NCI-H2196 treated with DMSO at 0.1 percent for 48 hours (cell line): Measurements from ENCODE around the gene CHAF1A.

Experiments used
- DNase-seq: peaks from one replicate; lab custom pipeline; 2025; ENCODE audit not compliant: unreplicated experiment; lab: John Stamatoyannopoulos, UW

Gene CHAF1A, protein sequence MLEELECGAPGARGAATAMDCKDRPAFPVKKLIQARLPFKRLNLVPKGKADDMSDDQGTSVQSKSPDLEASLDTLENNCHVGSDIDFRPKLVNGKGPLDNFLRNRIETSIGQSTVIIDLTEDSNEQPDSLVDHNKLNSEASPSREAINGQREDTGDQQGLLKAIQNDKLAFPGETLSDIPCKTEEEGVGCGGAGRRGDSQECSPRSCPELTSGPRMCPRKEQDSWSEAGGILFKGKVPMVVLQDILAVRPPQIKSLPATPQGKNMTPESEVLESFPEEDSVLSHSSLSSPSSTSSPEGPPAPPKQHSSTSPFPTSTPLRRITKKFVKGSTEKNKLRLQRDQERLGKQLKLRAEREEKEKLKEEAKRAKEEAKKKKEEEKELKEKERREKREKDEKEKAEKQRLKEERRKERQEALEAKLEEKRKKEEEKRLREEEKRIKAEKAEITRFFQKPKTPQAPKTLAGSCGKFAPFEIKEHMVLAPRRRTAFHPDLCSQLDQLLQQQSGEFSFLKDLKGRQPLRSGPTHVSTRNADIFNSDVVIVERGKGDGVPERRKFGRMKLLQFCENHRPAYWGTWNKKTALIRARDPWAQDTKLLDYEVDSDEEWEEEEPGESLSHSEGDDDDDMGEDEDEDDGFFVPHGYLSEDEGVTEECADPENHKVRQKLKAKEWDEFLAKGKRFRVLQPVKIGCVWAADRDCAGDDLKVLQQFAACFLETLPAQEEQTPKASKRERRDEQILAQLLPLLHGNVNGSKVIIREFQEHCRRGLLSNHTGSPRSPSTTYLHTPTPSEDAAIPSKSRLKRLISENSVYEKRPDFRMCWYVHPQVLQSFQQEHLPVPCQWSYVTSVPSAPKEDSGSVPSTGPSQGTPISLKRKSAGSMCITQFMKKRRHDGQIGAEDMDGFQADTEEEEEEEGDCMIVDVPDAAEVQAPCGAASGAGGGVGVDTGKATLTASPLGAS

DNA sequence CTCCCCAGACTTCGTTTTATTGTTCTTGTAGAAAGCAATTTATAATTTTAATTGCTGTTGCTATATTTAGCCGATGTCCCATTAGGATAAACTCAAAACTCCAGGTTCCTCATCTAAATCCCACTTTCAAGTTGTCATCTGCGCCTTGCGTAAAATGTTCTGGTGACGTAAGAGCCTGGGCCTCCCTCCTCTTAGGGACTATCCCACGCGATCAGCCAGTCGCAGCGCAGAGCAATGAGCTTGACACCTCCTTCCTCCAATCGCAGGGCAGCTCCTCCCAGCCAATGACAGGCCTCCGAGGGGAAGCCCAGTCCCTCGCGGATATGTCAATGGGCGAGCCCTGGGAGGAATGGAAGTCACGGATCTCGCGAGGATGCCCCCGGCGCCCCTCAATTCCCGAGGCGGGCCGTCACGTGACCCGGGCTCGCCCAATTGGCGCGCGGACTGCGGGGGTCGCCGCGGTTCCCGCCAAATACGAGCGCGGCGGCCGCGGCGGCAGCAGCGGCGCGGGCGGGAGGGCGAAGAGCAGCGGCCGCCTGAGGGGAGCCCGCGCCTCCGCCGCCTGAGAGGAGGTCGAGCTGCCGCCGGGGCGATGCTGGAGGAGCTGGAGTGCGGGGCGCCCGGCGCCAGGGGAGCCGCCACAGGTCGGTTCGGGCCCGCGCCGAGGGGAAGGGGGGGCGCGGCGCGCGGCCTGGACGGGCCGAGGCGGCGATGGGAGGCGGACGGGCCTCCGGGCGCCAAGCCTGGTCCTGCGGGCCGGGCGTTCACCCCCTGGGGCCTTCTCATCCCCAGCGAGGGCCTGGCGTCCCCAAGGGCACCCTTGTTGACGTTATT is at the start of gene CHAF1A:
TSS of gene CHAF1A (plus strand) at position 470 of the 834 bp plus-strand sequence. CDS start at position 593, 123 bp downstream.
- peak; percentile 98 for DNase-seq

DNA sequence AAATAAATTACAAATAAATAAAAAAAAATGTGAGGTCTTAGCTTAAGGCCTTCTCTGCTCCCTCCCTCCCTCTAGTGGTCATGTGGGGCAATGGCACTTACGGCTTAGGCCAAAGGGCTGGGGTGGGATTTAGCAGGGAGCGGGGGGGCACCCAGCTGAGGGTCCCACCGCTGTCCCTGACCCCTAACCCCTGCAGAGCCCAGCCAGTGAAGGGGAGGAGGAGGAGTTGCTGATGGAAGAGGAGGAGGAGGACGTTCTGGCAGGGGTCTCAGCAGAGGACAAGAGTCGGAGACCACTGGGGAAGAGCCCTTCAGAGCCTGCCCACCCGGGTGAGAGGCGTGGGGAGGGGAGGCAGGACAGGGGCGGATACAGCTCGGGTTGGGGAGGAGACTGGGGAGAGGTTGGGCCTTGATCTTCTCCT is 49.7 kb upstream of the CHAF1A start:
- DNase-seq: peak; percentile 19

DNA sequence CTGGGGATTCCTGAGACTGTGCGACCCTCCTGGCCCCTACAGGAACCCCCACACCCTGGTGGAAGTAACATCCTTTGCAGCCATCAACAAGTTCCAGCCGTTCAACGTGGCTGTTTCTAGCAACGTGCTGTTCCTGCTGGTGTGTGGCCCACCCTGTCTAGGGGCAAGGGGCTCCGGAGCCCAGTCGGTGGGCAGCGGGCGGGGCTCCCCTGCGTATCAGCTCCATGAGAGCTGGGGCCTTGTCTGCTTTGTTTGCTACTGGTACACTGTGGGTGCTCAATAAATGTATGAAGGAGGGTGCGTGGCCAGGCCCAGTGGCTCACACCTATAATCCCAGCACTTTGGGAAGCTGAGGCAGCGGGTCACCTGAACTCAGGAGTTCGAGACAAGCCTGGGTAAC is 48.2 kb upstream of the CHAF1A start:
- no peak for DNase-seq

DNA sequence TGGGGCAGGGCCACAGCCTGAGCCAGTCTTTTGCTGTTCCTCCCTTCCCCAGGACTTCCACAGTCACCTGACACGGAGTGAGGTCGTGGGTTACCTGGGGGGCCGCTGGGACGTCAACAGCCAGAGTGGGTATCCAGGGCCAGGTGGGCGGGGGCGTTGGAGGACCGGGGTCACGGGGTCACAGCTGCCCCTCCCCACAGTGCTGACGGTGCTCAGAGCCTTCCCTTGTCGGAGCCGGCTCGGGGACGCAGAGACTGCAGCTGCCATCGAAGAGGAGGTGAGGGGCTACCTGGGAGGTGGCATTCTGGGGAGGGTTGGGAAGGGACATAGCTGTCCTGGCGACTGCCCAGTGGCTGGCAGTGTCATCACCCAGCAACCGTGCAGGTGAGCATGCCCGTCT is 47.5 kb upstream of the CHAF1A start:
- DNase-seq: no peak

DNA sequence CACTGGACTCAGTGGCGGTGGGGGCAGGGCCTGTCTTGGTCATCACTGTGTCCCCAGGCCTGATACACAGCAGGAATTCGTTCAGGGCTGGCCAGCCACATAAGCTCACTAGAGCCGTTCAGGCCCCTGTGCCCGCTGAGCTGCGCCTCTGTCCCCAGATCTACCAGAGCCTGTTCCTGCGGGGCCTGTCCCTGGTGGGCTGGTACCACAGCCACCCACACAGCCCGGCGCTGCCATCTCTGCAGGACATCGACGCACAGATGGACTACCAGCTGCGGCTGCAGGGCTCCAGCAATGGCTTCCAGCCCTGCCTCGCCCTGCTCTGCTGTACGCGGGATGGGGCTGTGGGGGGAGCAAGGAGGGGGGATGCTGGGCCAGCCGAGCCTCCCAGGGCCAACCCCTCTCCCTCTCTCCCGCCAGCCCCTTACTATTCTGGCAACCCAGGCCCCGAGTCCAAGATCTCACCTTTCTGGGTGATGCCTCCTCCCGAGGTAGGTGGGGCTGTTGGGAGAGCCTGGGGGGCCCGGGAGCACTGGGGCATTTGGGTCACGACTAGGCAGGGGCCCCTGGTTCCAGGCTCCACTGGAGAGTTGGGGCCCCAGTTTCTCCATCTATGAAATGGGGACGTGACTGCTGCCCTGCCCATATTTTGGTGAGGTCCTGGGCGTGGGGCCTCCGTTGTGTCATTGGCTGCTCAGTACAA is 45.2 kb upstream of the CHAF1A start:
- DNase-seq: no peak

DNA sequence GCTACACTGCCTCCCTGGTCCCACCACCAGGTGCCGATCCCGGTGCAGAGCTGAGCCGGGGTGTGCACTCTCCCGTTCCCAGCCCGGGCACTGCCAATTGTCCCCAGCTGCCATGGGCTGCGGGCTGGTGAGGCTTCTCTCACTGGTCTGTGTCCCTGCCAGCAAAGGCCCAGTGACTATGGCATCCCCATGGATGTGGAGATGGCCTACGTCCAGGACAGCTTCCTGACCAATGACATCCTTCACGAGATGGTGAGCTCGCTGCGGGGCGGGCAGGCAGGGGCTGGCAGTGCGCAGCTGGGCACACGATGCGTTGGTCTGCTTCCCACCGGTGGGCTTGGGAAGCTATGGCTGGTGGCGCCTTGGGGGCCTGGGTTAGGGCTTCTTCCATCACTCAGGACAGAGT is 44.5 kb upstream of the CHAF1A start:
- no peak for DNase-seq

DNA sequence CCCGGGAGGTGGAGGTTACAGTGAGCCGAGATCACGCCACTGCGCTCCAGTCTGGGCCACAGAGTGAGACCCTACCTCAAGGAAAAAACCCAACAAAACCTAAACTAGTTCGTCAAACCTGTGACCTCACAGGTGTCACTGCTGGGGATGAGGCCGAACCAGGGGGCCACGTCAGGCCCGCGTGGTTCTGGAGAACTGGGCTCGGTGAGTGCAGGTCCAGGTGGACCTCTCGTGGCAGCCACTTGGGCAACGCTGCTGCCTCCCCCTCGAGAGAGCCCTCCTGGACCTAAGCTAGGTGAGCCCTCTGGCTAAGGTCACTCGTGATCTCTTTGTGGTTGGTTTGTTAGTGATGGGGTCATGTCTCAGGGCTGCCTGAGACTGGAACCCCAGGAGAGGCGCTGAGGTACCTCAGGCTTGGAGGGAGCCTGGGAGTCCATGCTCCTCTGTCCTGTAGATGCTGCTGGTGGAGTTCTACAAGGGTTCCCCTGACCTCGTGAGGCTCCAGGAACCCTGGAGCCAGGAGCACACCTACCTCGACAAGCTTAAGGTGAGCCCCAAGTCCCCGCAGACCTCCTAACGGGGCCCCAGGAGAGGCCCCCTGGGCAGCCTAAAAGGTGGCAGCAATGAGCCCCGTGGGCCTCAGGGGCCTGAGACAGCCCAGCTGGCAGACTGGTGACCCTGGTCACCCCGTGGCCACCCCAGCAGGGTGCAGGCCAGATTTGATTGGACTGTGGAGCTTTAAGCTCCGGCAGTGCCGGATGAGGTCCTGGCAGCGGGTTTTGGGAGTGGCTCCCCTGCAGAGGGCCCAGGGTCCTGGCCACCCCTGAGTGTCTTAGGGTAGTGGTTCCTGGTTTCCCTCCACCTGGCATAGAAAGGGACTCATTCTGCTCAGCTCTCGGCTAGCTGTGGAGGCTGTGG is 43.5 kb upstream of the CHAF1A start:
- no peak for DNase-seq

DNA sequence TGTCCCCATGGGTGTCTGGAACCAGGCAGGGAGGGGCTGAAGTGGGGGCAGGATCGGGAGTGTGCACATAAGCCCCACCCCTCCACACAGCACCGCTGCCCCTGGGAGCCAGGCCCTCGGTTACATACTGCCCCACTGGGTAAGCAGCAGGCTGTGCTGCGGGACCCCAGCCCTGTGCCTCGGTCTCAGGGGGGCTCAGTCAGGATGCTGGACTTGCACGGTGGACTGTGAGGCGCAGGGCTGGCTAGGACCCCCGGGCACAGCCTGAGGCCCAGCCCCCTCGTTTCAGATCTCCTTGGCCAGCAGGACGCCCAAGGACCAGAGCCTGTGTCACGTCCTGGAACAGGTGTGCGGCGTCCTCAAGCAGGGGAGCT is 42.8 kb upstream of the CHAF1A start:
- DNase-seq: no peak

DNA sequence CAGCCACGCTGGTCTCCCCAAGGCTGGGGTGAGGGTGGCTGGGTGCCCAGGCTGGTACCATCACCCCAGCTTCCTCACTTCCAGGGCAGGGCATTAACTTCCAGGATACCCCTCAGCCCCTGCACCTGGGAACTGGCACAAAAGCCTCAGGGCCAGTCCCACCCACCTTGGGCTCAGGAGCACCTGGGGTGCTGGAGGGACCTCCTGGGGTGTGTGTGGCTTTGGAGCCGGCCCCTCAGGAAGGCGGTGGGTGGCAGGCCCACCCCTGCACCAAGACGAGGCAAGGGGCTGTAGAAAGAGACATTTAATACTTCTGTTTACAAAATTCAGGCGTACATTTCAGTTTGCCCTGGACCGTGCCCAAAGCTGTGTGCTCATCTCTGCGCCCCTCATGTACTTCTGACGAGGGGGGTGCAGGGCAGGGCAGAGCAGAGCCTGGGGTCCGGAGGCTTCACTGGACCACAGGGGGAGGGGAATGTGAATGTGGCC is 42.3 kb upstream of the CHAF1A start:
- no peak for DNase-seq

DNA sequence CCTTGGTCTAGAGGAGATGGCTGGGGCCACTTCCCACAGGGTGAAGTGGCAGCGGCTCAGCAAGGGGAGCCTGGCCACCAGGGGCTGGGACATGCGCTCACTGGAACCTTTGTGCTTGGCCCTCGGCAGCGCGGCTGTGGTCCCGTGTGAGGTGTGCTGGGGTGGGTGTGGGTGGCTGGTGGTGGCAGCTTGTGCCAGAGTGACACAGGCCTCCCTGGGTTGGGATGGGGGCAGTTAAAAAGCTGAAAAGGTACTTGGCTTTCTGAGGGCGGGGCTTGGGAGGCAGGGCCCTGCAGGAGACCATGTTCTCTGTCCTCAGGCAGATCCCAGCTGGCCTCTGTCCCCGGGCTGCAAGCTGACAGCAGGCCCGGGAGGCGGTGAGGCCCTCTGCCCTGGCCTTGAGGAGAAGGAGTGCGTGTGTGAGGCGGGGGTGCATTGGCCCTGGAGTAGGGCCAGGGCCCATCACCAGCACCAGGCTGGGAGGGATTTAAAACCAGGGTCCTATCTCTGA is 41.7 kb upstream of the CHAF1A start:
- no peak for DNase-seq

DNA sequence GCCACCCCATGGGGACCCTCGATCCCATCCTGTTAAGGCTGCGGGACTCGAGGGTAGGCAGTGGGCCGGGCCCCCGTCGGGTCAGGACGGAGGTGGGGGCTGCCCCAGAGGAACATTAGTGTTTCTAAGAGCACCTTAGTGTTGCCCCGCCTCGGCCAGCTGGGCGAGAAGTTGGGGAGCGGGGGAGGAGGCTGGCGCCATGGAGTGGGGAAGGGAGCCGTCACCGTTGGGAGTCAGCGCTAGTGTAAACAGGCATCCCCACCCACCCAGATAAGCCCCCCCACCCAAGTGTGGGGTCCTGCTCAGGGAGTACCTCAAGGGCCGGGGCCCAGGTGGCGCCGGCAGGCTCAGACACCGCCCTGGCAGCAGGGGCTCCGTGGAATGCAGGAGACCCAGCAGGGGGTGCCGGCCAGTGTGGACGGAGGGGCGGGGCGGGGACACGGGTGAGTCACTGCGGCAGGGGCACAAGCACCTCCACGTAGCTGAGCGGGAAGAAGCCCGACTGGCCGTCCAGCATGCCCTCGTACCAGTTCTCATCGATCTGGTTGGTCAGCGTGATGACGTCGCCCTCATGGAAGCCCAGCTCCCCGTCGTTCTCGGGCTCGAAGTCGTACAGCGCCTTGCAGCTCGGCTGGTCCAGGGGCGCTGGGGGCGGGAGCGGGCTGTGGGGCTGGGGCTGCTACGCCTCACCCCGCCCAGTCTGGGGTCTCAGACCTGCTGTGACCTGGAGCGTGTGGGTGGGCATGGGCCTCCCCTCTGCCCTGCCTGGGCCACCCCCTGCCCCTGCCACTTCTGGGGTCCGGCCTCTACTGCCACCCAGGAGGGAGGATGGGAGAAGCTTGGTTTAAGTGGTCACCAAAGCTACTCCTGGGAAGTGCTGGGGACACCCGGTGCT is 41.0 kb upstream of the CHAF1A start:
- no peak for DNase-seq

DNA sequence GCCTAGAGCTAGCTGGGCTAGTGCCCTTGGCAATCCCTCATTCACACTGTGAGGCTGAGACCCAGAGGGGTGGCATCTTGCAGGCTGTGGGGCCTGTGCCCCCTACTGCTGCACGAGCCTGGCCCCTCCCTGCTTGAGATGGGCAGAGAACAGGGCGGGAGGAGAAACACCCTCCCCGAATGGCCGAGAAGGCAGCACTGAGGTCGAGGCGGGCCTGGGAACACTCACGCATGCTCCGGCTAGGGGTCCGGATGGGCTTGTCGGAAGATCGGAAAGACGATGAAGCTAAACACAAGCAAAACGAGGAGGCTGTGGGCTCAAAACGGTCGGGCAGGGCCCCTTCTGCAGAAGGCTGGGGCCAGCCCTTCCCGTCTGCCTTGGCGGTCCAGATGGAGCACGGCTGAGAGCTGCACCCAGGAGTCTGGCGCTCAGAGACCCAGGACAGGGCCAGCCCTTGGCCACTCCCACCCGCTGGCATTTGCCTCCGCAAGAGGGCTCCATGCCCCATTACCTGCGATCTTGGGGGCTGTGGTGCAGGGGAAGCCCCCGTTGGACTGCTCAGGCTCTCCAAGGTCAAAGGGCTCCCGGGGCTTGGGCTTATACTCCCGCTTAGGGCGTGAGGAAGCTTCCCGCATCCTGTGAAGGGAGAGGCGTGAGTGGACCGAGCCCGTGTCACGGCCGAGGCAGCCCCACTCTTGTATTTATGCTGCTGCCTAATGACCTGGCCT is 40.2 kb upstream of the CHAF1A start:
- no peak for DNase-seq

DNA sequence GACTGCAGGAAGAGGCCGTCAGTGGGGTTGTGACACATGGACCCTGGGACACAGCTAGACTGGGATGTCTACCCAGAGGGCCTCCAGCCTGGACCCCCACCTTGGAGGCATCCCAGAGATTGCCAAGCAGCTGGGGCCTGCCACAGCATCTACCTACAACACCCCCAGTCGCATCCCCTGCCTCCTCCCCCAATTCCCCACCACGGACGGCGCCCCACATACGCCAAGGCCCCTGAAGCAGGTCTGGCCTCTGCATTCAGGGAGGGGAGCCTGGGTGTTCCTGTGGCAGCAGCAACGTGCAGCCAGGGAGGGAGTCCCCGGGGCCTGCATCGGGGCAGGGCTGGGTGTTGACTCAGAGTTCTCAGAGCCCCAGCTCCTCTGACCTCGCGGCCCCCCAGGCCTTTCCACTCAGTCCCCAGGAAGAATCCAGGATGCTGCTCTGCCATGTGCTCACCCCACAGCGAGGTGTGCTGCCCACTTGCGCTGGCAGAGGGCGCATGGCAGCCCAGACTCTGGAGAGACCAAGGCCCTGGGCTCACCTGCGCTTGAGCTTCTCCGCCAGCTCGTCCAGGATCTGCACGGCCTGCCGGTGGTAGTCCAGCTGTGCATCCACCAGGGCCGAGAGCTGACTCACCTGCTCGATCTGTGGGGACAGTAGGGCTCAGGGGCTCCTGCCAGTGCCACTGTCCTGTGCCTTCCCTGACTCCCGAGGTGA is 39.5 kb upstream of the CHAF1A start:
- no peak for DNase-seq

DNA sequence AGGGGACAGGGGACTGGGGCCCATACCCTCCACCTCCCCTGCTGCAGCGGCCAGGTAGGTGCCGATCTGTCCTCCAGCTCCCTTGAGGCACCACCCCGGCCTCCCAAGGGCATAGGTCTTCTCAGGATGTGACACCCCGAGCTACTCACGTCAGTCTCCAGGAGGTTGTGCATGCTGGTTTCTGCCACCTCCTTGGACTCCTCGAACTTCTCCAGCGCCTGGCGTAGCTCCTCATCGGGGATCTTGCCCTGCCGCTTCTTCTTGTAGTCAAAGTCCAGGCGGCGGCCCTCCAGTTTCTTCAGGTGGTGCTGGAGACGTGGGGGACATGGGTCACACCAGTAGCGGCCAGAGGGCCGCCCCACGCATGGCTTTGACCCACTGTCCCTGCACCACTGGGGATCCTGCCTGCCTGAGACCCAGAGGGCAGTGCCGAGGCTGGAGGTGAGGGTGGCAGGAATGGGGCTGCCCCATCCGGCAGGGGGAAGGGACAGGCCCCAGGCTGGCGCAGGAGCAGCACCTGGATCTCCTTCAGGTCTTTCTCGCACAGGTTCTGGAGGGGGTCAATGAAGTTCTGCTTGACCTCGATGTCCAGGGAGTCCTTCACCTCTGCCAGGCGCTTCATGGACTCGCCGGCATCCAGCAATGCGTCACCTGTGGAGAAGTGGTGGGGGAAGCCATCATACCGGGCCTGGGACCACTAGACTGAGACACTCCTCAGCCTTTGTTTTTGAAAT is 38.7 kb upstream of the CHAF1A start:
- no peak for DNase-seq

DNA sequence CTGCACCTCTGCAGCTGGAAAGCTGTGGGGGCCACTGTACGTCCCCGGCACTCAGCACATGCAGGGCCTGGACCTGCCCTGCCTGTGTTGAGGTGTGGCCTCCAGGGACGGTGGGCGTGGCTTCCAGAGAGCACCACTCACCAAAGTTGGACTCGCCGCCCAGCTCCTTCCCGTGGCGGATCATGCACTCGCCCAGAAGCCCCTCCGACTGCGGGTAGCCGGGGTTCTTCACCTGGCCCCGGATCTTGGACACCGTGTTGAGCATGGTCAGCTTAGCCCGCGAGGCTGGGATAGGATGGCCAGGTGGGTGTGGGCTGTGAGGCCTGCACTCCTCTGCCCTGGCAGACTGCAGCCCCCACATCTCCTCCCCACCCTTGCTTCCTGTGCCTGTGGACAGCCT is 37.1 kb upstream of the CHAF1A start:
- DNase-seq: no peak
